H1 (cell line): Measurements from ENCODE around the gene PTBP3. TPM values are rescaled to one million over a fixed set of nuclear protein-coding genes. Genes with fewer than 3 reads are reported as not detected.

Experiments
- CTCF ChIA-PET: fragments of 300-600 bp; sonication (Branson Sonifier 250); formaldehyde crosslinking; loops from one replicate; lab custom pipeline; 2021; ENCODE audit not compliant: partially characterized antibody; lab: Charles Lee
- POLR2A ChIA-PET: fragments of 300-600 bp; sonication (Branson Sonifier 250); formaldehyde crosslinking; loops from one replicate; lab custom pipeline; 2021; ENCODE audit warnings: inconsistent platforms; ENCODE audit not compliant: partially characterized antibody; lab: Charles Lee
- DNase-seq, 2 experiments: peaks; one replicate each; pipeline versions ENCODE4 v3.0.0 to v3.0.0-alpha.2; 2010 to 2022; ENCODE audit warnings: low spot score in 2 of 2, low read depth in 1 of 2, mixed read lengths in 1 of 2
- FAIRE-seq: peaks from 2 replicates; lab custom pipeline; 2011; peaks lifted over from hg19 to GRCh38; lab: Jason Lieb, UNC
- H2AFZ ChIP-seq: 2 replicates; pipeline ENCODE4 v1.8.1; 2012; ENCODE audit warnings: low read length, inconsistent platforms
- H2AK5ac ChIP-seq: 2 replicates; pipeline ENCODE4 v1.6.1; 2013; ENCODE audit warnings: low read depth, low read length
- H2BK120ac ChIP-seq: replicated peaks from 2 replicates; pipeline ENCODE3; 2013; ENCODE audit warnings: low read depth, low read length, inconsistent platforms
- H2BK12ac ChIP-seq: 2 replicates; pipeline ENCODE4 v1.6.1; 2013; ENCODE audit warnings: low read depth, low read length
- H2BK15ac ChIP-seq: 2 replicates; pipeline ENCODE4 v1.6.1; 2013; ENCODE audit warnings: low read length
- H2BK20ac ChIP-seq: 2 replicates; pipeline ENCODE4 v1.6.1; 2013; ENCODE audit warnings: low read length
- H2BK5ac ChIP-seq: 2 replicates; pipeline ENCODE4 v1.6.1; 2013; ENCODE audit warnings: low read depth, low read length
- H3K14ac ChIP-seq: 2 replicates; pipeline ENCODE4 v1.6.1; 2013; ENCODE audit warnings: inconsistent platforms; ENCODE audit not compliant: insufficient read length
- H3K18ac ChIP-seq: 2 replicates; pipeline ENCODE4 v1.6.1; 2013; ENCODE audit warnings: low read length; ENCODE audit errors: extremely low read depth
- H3K23ac ChIP-seq: 2 replicates; pipeline ENCODE4 v1.6.1; 2013; ENCODE audit warnings: inconsistent platforms; ENCODE audit not compliant: insufficient read length
- H3K23me2 ChIP-seq: 2 replicates; pipeline ENCODE4 v1.6.1; 2013; ENCODE audit warnings: low read depth, low read length
- H3K27ac ChIP-seq: 2 replicates; pipeline ENCODE4 v1.6.1; 2011; ENCODE audit warnings: low read depth, low read length, inconsistent platforms
- H3K27me3 ChIP-seq, 4 experiments: replicated peaks in 1 of 4; 1 replicate in 1 of 4; 2 replicates in 3 of 4; pipeline versions ENCODE4 v1.6.1 to v1.8.1; 2011 to 2013; ENCODE audit warnings: low read length in 3 of 4, mild to moderate bottlenecking in 3 of 4, inconsistent platforms in 2 of 4, mixed read lengths in 2 of 4, moderate library complexity in 1 of 4; ENCODE audit not compliant: control insufficient read depth in 3 of 4, insufficient read depth in 3 of 4; ENCODE audit errors: extremely low read depth in 1 of 4
- H3K36me3 ChIP-seq, 4 experiments: 2 replicates each; pipeline versions ENCODE4 v1.6.1 to v1.8.1; 2011 to 2013; ENCODE audit warnings: mild to moderate bottlenecking in 4 of 4, low read length in 3 of 4, moderate library complexity in 2 of 4, control low read depth in 1 of 4, inconsistent platforms in 1 of 4; ENCODE audit not compliant: insufficient read depth in 4 of 4, control insufficient read depth in 2 of 4
- H3K4ac ChIP-seq: replicated peaks from 2 replicates; pipeline ENCODE3; 2013; ENCODE audit warnings: low read length, low read depth, mixed read lengths, inconsistent platforms; ENCODE audit not compliant: insufficient read length
- H3K4me1 ChIP-seq, 4 experiments: replicated peaks in 1 of 4; 1 replicate in 1 of 4; 2 replicates in 3 of 4; pipeline versions ENCODE4 v1.6.1 to v1.8.1; 2011 to 2013; ENCODE audit warnings: low read length in 3 of 4, inconsistent platforms in 2 of 4, mixed read lengths in 1 of 4; ENCODE audit not compliant: insufficient read depth in 4 of 4, control insufficient read depth in 3 of 4
- H3K4me2 ChIP-seq, 2 experiments: 2 replicates each; pipeline versions ENCODE4 v1.6.1 to v1.8.1; 2011 to 2013; ENCODE audit warnings: low read depth in 2 of 2, low read length in 2 of 2, control low read depth in 1 of 2, inconsistent platforms in 1 of 2, mild to moderate bottlenecking in 1 of 2; ENCODE audit not compliant: insufficient read depth in 1 of 2
- H3K4me3 ChIP-seq, 4 experiments: fragments of 200-600, 300-600 bp in 1 of 4; sonication (generic), shearing (Covaris generic), sonication (Bioruptor Twin) in 1 of 4; 2 replicates each; pipeline versions ENCODE4 v1.5.1 to v1.8.1; 2011 to 2016; ENCODE audit warnings: low read length in 4 of 4, low read depth in 3 of 4, control low read depth in 2 of 4, inconsistent platforms in 2 of 4, mild to moderate bottlenecking in 2 of 4, mixed read lengths in 1 of 4, moderate library complexity in 1 of 4; ENCODE audit not compliant: insufficient read depth in 2 of 4; ENCODE audit errors: extremely low read depth in 1 of 4
- H3K56ac ChIP-seq: replicated peaks from 2 replicates; pipeline ENCODE3; 2013; ENCODE audit warnings: low read depth, mild to moderate bottlenecking, mixed read lengths, low read length, inconsistent platforms; ENCODE audit not compliant: insufficient read length
- H3K79me1 ChIP-seq: 2 replicates; pipeline ENCODE4 v1.6.1; 2013; ENCODE audit warnings: low read depth, low read length, control low read depth
- H3K79me2 ChIP-seq, 2 experiments: 2 replicates each; pipeline versions ENCODE4 v1.6.1 to v1.8.1; 2012 to 2013; ENCODE audit warnings: low read length in 2 of 2, mild to moderate bottlenecking in 2 of 2, inconsistent platforms in 1 of 2; ENCODE audit not compliant: insufficient read depth in 2 of 2, control insufficient read depth in 1 of 2
- H3K9ac ChIP-seq, 4 experiments: replicated peaks in 1 of 4; 1 replicate in 1 of 4; 2 replicates in 3 of 4; pipeline versions ENCODE4 v1.6.1 to v1.8.1; 2011 to 2013; ENCODE audit warnings: low read depth in 3 of 4, low read length in 3 of 4, control low read depth in 2 of 4, mild to moderate bottlenecking in 2 of 4, moderate library complexity in 2 of 4, inconsistent platforms in 1 of 4; ENCODE audit errors: extremely low read depth in 1 of 4
- H3K9me3 ChIP-seq, 2 experiments: 2 replicates each; pipeline versions ENCODE4 v1.6.1 to v1.8.1; 2012 to 2013; ENCODE audit warnings: mild to moderate bottlenecking in 2 of 2, moderate library complexity in 2 of 2, control low read depth in 1 of 2, inconsistent platforms in 1 of 2, low read depth in 1 of 2, low read length in 1 of 2, mixed read lengths in 1 of 2; ENCODE audit not compliant: insufficient read depth in 2 of 2
- H4K20me1 ChIP-seq, 2 experiments: replicated peaks in 1 of 2; 2 replicates each; pipeline versions ENCODE3 to v1.8.1; 2011 to 2013; ENCODE audit warnings: inconsistent platforms in 2 of 2, low read length in 2 of 2, mild to moderate bottlenecking in 1 of 2; ENCODE audit not compliant: insufficient read depth in 2 of 2, control insufficient read depth in 1 of 2
- H4K5ac ChIP-seq: 2 replicates; pipeline ENCODE4 v1.6.1; 2013; ENCODE audit warnings: low read length, low read depth, mixed read lengths, inconsistent platforms; ENCODE audit not compliant: insufficient read length
- H4K8ac ChIP-seq: 2 replicates; pipeline ENCODE4 v1.8.0; 2013; ENCODE audit warnings: mild to moderate bottlenecking, moderate library complexity, low read length, inconsistent platforms; ENCODE audit not compliant: insufficient read depth; ENCODE audit errors: extremely low read depth
- H4K91ac ChIP-seq: replicated peaks from 2 replicates; pipeline ENCODE3; 2013; ENCODE audit warnings: low read length, mixed read lengths, inconsistent platforms; ENCODE audit not compliant: insufficient read length
- BCL11A ChIP-seq, 2 experiments: IDR thresholded peaks; one replicate each; pipeline ENCODE4 v1.6.1; 2011; ENCODE audit warnings: low read depth in 2 of 2, low read length in 2 of 2, mild to moderate bottlenecking in 2 of 2
- CEBPB ChIP-seq: IDR thresholded peaks from 2 replicates; pipeline ENCODE4 v1.6.1; 2012; ENCODE audit warnings: low read depth, low read length
- CHD1 ChIP-seq: IDR thresholded peaks from 2 replicates; pipeline ENCODE4 v1.6.1; 2012; ENCODE audit warnings: low read depth, low read length, improper control_type of control experiment
- CHD2 ChIP-seq: IDR thresholded peaks from 2 replicates; pipeline ENCODE4 v1.6.1; 2012; ENCODE audit warnings: low read length, improper control_type of control experiment
- EGR1 ChIP-seq: IDR thresholded peaks from 2 replicates; pipeline ENCODE4 v1.6.1; 2011; ENCODE audit warnings: low read depth, low read length, borderline replicate concordance
- FOSL1 ChIP-seq: IDR thresholded peaks from 2 replicates; pipeline ENCODE4 v1.6.1; 2011; ENCODE audit warnings: mild to moderate bottlenecking, low read depth, low read length, moderate library complexity; ENCODE audit not compliant: insufficient read depth
- GTF2F1 ChIP-seq: IDR thresholded peaks from 2 replicates; pipeline ENCODE4 v1.6.1; 2012; ENCODE audit warnings: low read depth, low read length, improper control_type of control experiment, borderline replicate concordance
- HDAC2 ChIP-seq, 2 experiments: fragments of 300-600 bp in 1 of 2; sonication (generic) in 1 of 2; IDR thresholded peaks; 2 replicates each; pipeline ENCODE4 v1.6.1; 2011 to 2012; ENCODE audit warnings: low read depth in 2 of 2, low read length in 2 of 2, mild to moderate bottlenecking in 2 of 2, moderate library complexity in 2 of 2, borderline replicate concordance in 1 of 2, inconsistent platforms in 1 of 2
- RNF2 ChIP-seq: fragments of 200-900, 300-1000 bp; sonication (generic); IDR thresholded peaks from 2 replicates; pipeline ENCODE4 v1.7.1; 2016; ENCODE audit warnings: borderline replicate concordance, low read depth, mild to moderate bottlenecking, antibody characterized with exemption, low read length; ENCODE audit not compliant: poor library complexity, severe bottlenecking; ENCODE audit errors: missing control alignments
- SIN3A ChIP-seq, 2 experiments: IDR thresholded peaks in 1 of 2; conservative IDR thresholded peaks in 1 of 2; 2 replicates each; pipeline ENCODE4 v1.6.1; 2011 to 2012; ENCODE audit warnings: low read length in 2 of 2, improper control_type of control experiment in 1 of 2, low read depth in 1 of 2, mild to moderate bottlenecking in 1 of 2
- USF2 ChIP-seq: IDR thresholded peaks from 2 replicates; pipeline ENCODE4 v1.6.1; 2011; ENCODE audit warnings: low read length, improper control_type of control experiment
- WGBS, 2 experiments: shearing (Covaris generic) in 1 of 2; methylation state at CpG; one replicate each; pipeline versions ENCODE4 v1.1.6 to v1.1.7; 2013 to 2015; ENCODE audit warnings: low lambda C conversion rate in 2 of 2, mixed read lengths in 2 of 2, inconsistent platforms in 1 of 2, low coverage in 1 of 2, missing lambda C conversion rate in 1 of 2; ENCODE audit not compliant: insufficient replicate concordance in 2 of 2, insufficient coverage in 1 of 2, insufficient read length in 1 of 2; ENCODE audit errors: extremely low coverage in 1 of 2, missing lambda C conversion rate in 1 of 2; 5-methylcytosine and 5-hydroxymethylcytosine counted together
- polyA plus RNA-seq, 7 experiments: library from polyadenylated mRNA; depleted of rRNA in 3 of 7; stranded (reverse) in 5 of 7; unstranded in 2 of 7; fragments of >200 nt in 5 of 7; fragments of 200-250 nt in 2 of 7; gene quantifications; 1 replicate in 5 of 7; 2 replicates in 1 of 7; 4 replicates in 1 of 7; pipeline versions ENCODE4 v1.2.1 to v1.2.3, GENCODE V29; 2011 to 2013; ENCODE audit warnings: missing spikeins in 2 of 7, mixed read lengths in 2 of 7
- total RNA-seq: library from RNA; stranded (reverse); fragmentation: NEBNext Ultra II Directional; extraction: Animal tissue kit (Norgen Biotek cat#: 25700); gene quantifications from 2 replicates; pipeline ENCODE4 v1.2.1, GENCODE V29; 2021

The PTBP3 gene
- total and polyA plus RNA-seq, 2 of the 8 experiments (the other 6 are each of a cell fraction or from before 2014, with no cell fraction given): 51.0 to 124 TPM

DNA sequence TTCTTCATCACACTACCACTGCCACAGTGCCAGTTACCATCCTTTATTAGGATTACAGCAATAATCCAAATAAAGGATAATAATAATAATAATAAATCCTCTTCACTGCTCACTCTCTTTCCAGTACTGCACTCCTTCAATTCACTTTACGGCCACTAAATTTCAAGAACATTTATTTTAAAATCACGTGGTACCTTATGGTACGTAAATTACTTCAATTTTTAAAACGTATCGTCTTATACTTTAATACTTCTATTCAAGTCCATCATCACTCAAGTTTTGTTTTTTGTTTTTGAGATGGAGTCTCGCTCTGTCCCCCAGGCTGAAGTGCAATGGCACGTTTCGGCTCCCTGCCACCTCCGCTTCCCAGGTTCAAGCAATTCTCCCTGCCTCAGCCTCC is 36.5 kb downstream of the PTBP3 start:
- no peak overlapping the region for H2BK5ac ChIP-seq
- H3K4me2 ChIP-seq: no peak overlapping the region
- no peaks in the 10 kb centered on the region for H3K9me3 ChIP-seq
- H2BK120ac ChIP-seq: no peak overlapping the region
- H3K79me1 ChIP-seq: no peaks in the 10 kb centered on the region
- H3K23me2 ChIP-seq: no peaks in the 10 kb centered on the region
- FAIRE-seq (no peak), DNase-seq (no peak)
- H2BK15ac ChIP-seq: no peak overlapping the region
- H2BK12ac ChIP-seq: no peak overlapping the region
- H3K18ac ChIP-seq: no peak overlapping the region
- H3K56ac ChIP-seq: no peak overlapping the region
- no peak overlapping the region for H3K27ac ChIP-seq
- TF ChIP-seq CHD1 (no peak), SIN3A (conservative IDR thresholded peaks at IDR 0.05 in 1 of 2, IDR thresholded peaks at IDR 0.05 in 1 of 2; ENCODE audit: low read depth in 1 of 2, low read length in 2 of 2) (no peak), RNF2 (no peak), GTF2F1 (no peak), BCL11A (IDR thresholded peaks at IDR 0.05; ENCODE audit: low read depth in 2 of 2, low read length in 2 of 2) (no peak), FOSL1 (no peak), USF2 (no peak), CHD2 (no peak), EGR1 (no peak), CEBPB (no peak), HDAC2 (IDR thresholded peaks at IDR 0.05; ENCODE audit: borderline replicate concordance in 1 of 2, low read depth in 2 of 2, low read length in 2 of 2) (no peak)
- H2BK20ac ChIP-seq: no peak overlapping the region
- H3K23ac ChIP-seq: no peak overlapping the region
- H3K79me2 ChIP-seq: peaks cover 0 to 76% of the 10 kb centered on the region in 2 experiments; a peak in 3 of 4 replicates
- H3K9ac ChIP-seq: no peak overlapping the region
- POLR2A ChIA-PET: no interaction called here
- H2AK5ac ChIP-seq: no peak overlapping the region
- CTCF ChIA-PET: interaction anchor here (0.6 to 1.3 kb wide), 2 partner anchors 66 to 73 kb away, joined by 3 read pairs; no protein-coding TSS in a partner anchor
- no peak overlapping the region for H3K4me3 ChIP-seq
- H2AFZ ChIP-seq: no peak overlapping the region
- H3K27me3 ChIP-seq: no peaks in the 10 kb centered on the region
- WGBS, 2 experiments: 91 to 95% methylated on average over 4 to 9 of the region's 9 CpGs
- no peak overlapping the region for H3K4ac ChIP-seq
- peaks cover 0 to 3% (median 0%) of the 10 kb centered on the region in 4 experiments; a peak in 1 of 8 replicates for H3K36me3 ChIP-seq
- H4K20me1 ChIP-seq: peaks cover 2 to 5% of the 10 kb centered on the region in 2 experiments
- H4K8ac ChIP-seq: no peak overlapping the region
- H4K5ac ChIP-seq: no peak overlapping the region
- H4K91ac ChIP-seq: no peak overlapping the region
- H3K14ac ChIP-seq: no peak overlapping the region
- no peaks in the 10 kb centered on the region for H3K4me1 ChIP-seq
